ENCODE data around the gene PIGV.

DNA sequence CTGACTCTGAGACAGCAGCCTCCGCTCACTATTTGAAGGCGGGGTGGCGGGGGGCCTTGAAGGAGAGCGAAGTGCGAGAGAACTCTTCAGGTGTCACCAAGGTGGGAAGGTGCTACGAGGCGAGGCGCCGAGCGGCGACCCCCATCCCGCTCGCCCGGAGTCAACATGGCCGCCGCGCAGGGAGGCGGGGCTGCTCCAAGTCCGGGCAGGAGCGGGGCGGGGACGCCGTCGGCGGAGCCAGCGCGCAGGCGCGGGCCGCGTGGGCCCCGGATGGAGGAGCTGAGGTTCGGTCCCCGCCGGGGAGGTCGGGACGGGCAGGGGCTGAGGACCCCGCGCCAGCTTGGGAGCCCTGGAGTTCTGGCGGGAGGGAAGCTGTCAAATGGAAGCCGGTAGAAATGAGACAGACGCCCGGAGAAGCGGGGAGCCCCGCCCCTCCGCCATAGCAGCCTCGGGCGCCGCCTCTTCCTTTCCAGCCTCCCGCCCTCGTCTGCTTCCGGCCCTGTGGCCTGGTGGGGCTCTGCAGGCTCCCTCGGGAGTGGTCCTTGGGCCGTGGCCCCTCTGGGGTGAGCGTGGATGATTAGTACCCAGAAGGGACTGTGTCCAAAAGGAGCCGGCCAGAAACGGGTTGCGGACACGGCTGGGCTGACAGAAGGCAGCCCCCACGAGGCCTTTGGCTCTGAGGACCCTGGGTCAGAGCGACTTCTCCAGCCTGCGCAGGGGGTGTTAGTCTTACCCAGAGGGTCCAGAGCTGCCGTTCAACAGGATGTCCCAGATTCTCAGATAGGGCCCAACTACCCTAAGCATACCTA is at the start of gene PIGV:
- no peak for TF ChIP-seq CTCF (conservative IDR thresholded peaks at IDR 0.05; ENCODE audit: low read depth, low read length)
- peak; percentile 66; the same call in 1 of the 2 replicates for TF ChIP-seq POLR2A (IDR thresholded peaks at IDR 0.05; ENCODE audit: low read depth, low read length)
- no peak for TF ChIP-seq BHLHE40 (IDR thresholded peaks at IDR 0.05; ENCODE audit: low read depth, low read length)
- TF ChIP-seq RFX5 (IDR thresholded peaks at IDR 0.05; ENCODE audit: low read depth, low read length), result no peak
- TF ChIP-seq USF2 (IDR thresholded peaks at IDR 0.05; ENCODE audit: low read depth, low read length), result no peak
- no peak for TF ChIP-seq CHD1 (IDR thresholded peaks at IDR 0.05; ENCODE audit: low read depth, low read length)
- no peak for TF ChIP-seq ELK1 (IDR thresholded peaks at IDR 0.05; ENCODE audit: borderline replicate concordance, low read depth, low read length)
- no peak for TF ChIP-seq RCOR1 (IDR thresholded peaks at IDR 0.05; ENCODE audit: insufficient replicate concordance, low read length)
- TF ChIP-seq MAZ (IDR thresholded peaks at IDR 0.05; ENCODE audit: borderline replicate concordance, low read depth, low read length), result peak; percentile 86; the same call in 1 of the 2 replicates
